ENCODE results near the gene AGXT.

The AGXT gene

GRCh38 chr2:240868286-240869108, at the start of gene AGXT:
Gene AGXT (plus strand): TSS chr2:240868824. CDS start chr2:240868866, 42 bp downstream.
- Histone ChIP-seq H3K27ac (no peak within 1 kb of the TSS), H2AFZ (ENCODE audit: low read depth) (no peak within 1 kb of the TSS), H3K79me2 (ENCODE audit: insufficient read depth, low read depth) (no peaks in the 10 kb centered on the region), H3K27me3 (ENCODE audit: insufficient read depth, low read depth) (peaks cover 30% of the 10 kb centered on the region), H3K36me3 (ENCODE audit: insufficient read depth) (no peaks in the 10 kb centered on the region), H3K9ac (no peak within 1 kb of the TSS), H3K4me1 (ENCODE audit: low read depth, poor library complexity, severe bottlenecking) (no peaks in the 10 kb centered on the region), H3K4me2 (no peak within 1 kb of the TSS), H4K20me1 (ENCODE audit: insufficient read depth) (no peaks in the 10 kb centered on the region), H3K4me3 (IDR thresholded peaks at IDR 0.05; ENCODE audit: insufficient read depth, low read depth, low read length) (no peak within 1 kb of the TSS)
- TF ChIP-seq CTCF (conservative IDR thresholded peaks at IDR 0.05; ENCODE audit: low read depth, low read length): no peak

- no peak overlapping the region for H3K4me3 ChIP-seq (IDR thresholded peaks at IDR 0.05; ENCODE audit: insufficient read depth, low read depth, low read length)
- no peak for TF ChIP-seq CTCF (conservative IDR thresholded peaks at IDR 0.05; ENCODE audit: low read depth, low read length)
- H3K79me2 ChIP-seq (ENCODE audit: insufficient read depth, low read depth): no peaks in the 10 kb centered on the region
- H3K27ac ChIP-seq: no peak overlapping the region
- peaks cover 14% of the 10 kb centered on the region; the same call in 1 of the 2 replicates for H3K27me3 ChIP-seq (ENCODE audit: insufficient read depth, low read depth)
- H3K36me3 ChIP-seq (ENCODE audit: insufficient read depth): no peaks in the 10 kb centered on the region
- H4K20me1 ChIP-seq (ENCODE audit: insufficient read depth): no peaks in the 10 kb centered on the region
- H3K4me2 ChIP-seq: no peak overlapping the region
- H3K4me1 ChIP-seq (ENCODE audit: low read depth, poor library complexity, severe bottlenecking): no peaks in the 10 kb centered on the region
- H3K9ac ChIP-seq: no peak overlapping the region
- H2AFZ ChIP-seq (ENCODE audit: low read depth): no peak overlapping the region
Measured at GRCh38 chr2:240819126-240819857, 49.3 kb upstream of the AGXT start.

- peaks cover 21% of the 10 kb centered on the region; the same call in 1 of the 2 replicates for H3K27me3 ChIP-seq (ENCODE audit: insufficient read depth, low read depth)
- H3K4me3 ChIP-seq (IDR thresholded peaks at IDR 0.05; ENCODE audit: insufficient read depth, low read depth, low read length): no peak within 1 kb of the TSS
- H3K36me3 ChIP-seq (ENCODE audit: insufficient read depth): no peaks in the 10 kb centered on the region
- no peak within 1 kb of the TSS for H3K9ac ChIP-seq
- H2AFZ ChIP-seq (ENCODE audit: low read depth): no peak within 1 kb of the TSS
- H3K79me2 ChIP-seq (ENCODE audit: insufficient read depth, low read depth): no peaks in the 10 kb centered on the region
- no peaks in the 10 kb centered on the region for H4K20me1 ChIP-seq (ENCODE audit: insufficient read depth)
- no peaks in the 10 kb centered on the region for H3K4me1 ChIP-seq (ENCODE audit: low read depth, poor library complexity, severe bottlenecking)
- H3K27ac ChIP-seq: no peak within 1 kb of the TSS
- H3K4me2 ChIP-seq: no peak within 1 kb of the TSS
- TF ChIP-seq CTCF (conservative IDR thresholded peaks at IDR 0.05; ENCODE audit: low read depth, low read length): no peak
Measured at GRCh38 chr2:240819858-240820606, 48.6 kb upstream of the AGXT start, which contains the start of gene KIF1A. Gene KIF1A (minus strand): TSS chr2:240820219. CDS start chr2:240797752, 22,467 bp downstream.

GRCh38 chr2:240820607-240821428, 47.8 kb upstream of the AGXT start:
- no peak overlapping the region for H3K27ac ChIP-seq
- H3K9ac ChIP-seq: no peak overlapping the region
- H3K4me3 ChIP-seq (IDR thresholded peaks at IDR 0.05; ENCODE audit: insufficient read depth, low read depth, low read length): no peak overlapping the region
- H2AFZ ChIP-seq (ENCODE audit: low read depth): no peak overlapping the region
- no peaks in the 10 kb centered on the region for H4K20me1 ChIP-seq (ENCODE audit: insufficient read depth)
- H3K4me1 ChIP-seq (ENCODE audit: low read depth, poor library complexity, severe bottlenecking): no peaks in the 10 kb centered on the region
- H3K79me2 ChIP-seq (ENCODE audit: insufficient read depth, low read depth): no peaks in the 10 kb centered on the region
- H3K36me3 ChIP-seq (ENCODE audit: insufficient read depth): no peaks in the 10 kb centered on the region
- H3K4me2 ChIP-seq: no peak overlapping the region
- TF ChIP-seq CTCF (conservative IDR thresholded peaks at IDR 0.05; ENCODE audit: low read depth, low read length): no peak
- peaks cover 28% of the 10 kb centered on the region; the same call in 1 of the 2 replicates for H3K27me3 ChIP-seq (ENCODE audit: insufficient read depth, low read depth)

Measured in KMS-11 (cell line).